Measurements from ENCODE around the gene MRM2.

The MRM2 gene

GRCh38 chr7:2247141-2247995 is 5.4 kb upstream of the MRM2 start:
- Histone ChIP-seq H3K27ac (no peak overlapping the region), H3K4me3 (ENCODE audit: low read depth, low read length) (no peak overlapping the region), H3K27me3 (replicated peaks) (no peaks in the 10 kb centered on the region), H3K36me3 (replicated peaks) (peaks cover 2% of the 10 kb centered on the region)
- in situ Hi-C loops (cut with HindIII; ENCODE audit: low pct_ligation_motif_present, low sequenced_read_pairs): no loop called here
- TF ChIP-seq CTCF (IDR thresholded peaks at IDR 0.05; ENCODE audit: low read depth, low read length, missing control alignments): peak; percentile 89
- no peak for DNase-seq

GRCh38 chr7:2245883-2246675 is 4.1 kb upstream of the MRM2 start:
- DNase-seq: no peak
- TF ChIP-seq CTCF (IDR thresholded peaks at IDR 0.05; ENCODE audit: low read depth, low read length, missing control alignments): no peak
- Histone ChIP-seq H3K4me3 (ENCODE audit: low read depth, low read length) (no peak overlapping the region), H3K27ac (no peak overlapping the region), H3K36me3 (replicated peaks) (peaks cover 2% of the 10 kb centered on the region), H3K27me3 (replicated peaks) (no peaks in the 10 kb centered on the region)
- in situ Hi-C loops (cut with HindIII; ENCODE audit: low pct_ligation_motif_present, low sequenced_read_pairs): no loop called here

- no peaks in the 10 kb centered on the region for H3K27me3 ChIP-seq (replicated peaks)
- H3K4me3 ChIP-seq (ENCODE audit: low read depth, low read length): no peak overlapping the region
- no peak overlapping the region for H3K27ac ChIP-seq
- no peak for TF ChIP-seq CTCF (IDR thresholded peaks at IDR 0.05; ENCODE audit: low read depth, low read length, missing control alignments)
- no peak for DNase-seq
- in situ Hi-C loops (cut with HindIII; ENCODE audit: low pct_ligation_motif_present, low sequenced_read_pairs): no loop called here
- H3K36me3 ChIP-seq (replicated peaks): peaks cover under 1% of the 10 kb centered on the region
Measured at GRCh38 chr7:2244404-2244995, 2.5 kb upstream of the MRM2 start.

GRCh38 chr7:2243458-2243857 is 1.5 kb upstream of the MRM2 start:
- Histone ChIP-seq H3K4me3 (ENCODE audit: low read depth, low read length) (no peak overlapping the region), H3K36me3 (replicated peaks) (peaks cover 7% of the 10 kb centered on the region), H3K27ac (no peak overlapping the region), H3K27me3 (replicated peaks) (no peaks in the 10 kb centered on the region)
- in situ Hi-C loops (cut with HindIII; ENCODE audit: low pct_ligation_motif_present, low sequenced_read_pairs): no loop called here
- DNase-seq: no peak
- TF ChIP-seq CTCF (IDR thresholded peaks at IDR 0.05; ENCODE audit: low read depth, low read length, missing control alignments): no peak

GRCh38 chr7:2242541-2243429 is 780 bp upstream of the MRM2 start:
- Histone ChIP-seq H3K4me3 (ENCODE audit: low read depth, low read length) (peak overlapping the region; percentile 83), H3K27me3 (replicated peaks) (no peaks in the 10 kb centered on the region), H3K27ac (peak overlapping the region; percentile 2), H3K36me3 (replicated peaks) (peaks cover 14% of the 10 kb centered on the region)
- DNase-seq: no peak
- peak; percentile 37 for TF ChIP-seq CTCF (IDR thresholded peaks at IDR 0.05; ENCODE audit: low read depth, low read length, missing control alignments)
- in situ Hi-C loops (cut with HindIII; ENCODE audit: low pct_ligation_motif_present, low sequenced_read_pairs): no loop called here
